Endometrium (tissue), 2 donors: ENCODE results near the gene CPN2.

ENCODE experiments used
- FAIRE-seq: peaks from 2 replicates; lab custom pipeline; 2012; peaks lifted over from hg19 to GRCh38; lab: Jason Lieb, UNC
- donor health status: control.
- donor health status: control.

CPN2 gene

DNA sequence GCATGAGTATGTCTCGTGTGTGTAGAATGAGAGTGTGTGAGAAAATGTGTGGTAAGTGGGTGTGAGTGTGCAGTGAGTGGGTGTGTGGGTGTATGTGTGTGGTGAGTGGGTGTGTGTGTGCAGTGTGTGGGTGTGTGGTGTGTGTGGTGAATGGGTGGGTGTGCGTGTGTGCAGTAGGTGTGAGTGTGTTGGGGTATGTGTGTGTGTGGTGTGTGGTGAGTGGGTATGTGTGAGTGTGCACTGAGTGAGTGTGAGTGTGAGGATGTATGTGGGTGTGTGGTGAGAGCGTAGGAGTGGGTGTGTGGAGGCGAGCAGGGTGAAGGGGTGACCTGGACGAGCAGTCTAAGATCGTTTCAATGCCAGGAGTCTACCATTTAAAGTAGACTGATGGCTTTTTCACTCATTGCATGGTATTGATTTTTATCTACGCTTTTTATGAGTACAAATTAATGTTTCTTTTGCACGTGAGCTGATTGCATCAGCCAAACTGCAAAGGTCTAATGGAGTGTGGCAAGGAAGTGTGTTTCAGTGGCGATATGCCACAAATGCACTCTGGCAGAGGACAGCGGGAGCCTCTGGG, 1.6 kb upstream of the CPN2 start:
- no peak for FAIRE-seq

DNA sequence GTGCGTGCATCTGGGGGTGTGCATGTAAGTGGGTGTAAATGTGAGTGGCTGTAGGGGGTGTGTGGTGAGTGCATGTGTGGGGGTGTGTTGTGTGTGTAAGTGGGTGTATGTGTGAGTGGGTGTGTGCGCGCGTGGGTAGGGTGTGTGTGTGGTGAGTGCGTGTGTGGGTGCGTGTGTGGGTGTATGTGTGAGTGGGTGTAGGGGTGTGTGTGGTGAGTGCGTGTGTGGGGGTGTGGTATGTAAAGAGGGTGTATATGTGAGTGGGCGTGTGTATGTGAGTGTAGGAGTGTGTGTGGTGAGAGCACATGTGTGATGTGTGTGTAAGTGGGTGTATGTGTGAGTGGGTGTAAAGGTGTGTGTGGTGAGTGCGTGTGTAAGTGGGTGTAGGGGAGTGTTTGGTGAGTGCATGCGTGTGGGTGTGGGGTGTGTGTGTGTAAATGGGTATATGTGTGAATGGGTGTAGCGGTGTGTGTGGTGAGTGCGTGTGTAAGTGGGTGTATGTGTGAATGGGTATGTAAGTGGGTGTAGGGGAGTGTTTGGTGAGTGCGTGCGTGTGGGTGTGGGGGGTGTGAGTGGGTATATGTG, 916 bp upstream of the CPN2 start:
- FAIRE-seq = no peak

DNA sequence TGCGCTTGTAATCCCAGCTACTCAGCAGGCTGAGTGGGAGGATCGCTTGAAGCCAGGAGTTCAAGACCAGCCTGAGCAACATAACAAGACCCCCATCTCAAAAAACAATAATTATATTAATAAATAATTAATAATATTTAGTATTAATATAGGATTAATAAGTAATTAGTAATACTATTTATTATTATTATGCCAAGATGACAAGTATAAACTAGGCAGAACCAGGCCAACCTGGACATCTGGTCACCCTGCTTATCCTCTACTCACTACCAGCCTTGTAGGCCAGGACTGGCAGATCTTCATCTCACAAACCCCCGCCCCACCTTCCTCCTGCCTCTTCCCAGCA, 429 bp downstream of the CPN2 start:
- no peak for FAIRE-seq

DNA sequence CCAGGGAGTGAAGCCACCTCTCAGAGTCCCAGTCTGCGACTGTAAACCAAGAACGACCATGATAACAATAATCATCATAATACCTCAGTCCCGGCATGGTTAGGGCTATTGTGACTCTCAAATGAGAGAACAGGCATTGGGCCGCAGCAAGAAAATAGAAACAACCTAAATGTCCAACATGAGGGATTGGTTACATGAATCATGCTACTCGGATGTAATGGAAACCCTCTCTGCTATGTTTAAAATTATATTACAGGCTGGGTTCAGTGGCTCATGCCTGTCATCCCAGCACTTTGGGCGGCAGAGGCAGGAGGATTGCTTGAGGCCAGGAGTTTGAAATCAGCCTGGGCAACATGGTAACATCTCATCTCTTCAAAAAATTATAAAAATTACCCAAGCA, 2.8 kb downstream of the CPN2 start:
- no peak for FAIRE-seq

DNA sequence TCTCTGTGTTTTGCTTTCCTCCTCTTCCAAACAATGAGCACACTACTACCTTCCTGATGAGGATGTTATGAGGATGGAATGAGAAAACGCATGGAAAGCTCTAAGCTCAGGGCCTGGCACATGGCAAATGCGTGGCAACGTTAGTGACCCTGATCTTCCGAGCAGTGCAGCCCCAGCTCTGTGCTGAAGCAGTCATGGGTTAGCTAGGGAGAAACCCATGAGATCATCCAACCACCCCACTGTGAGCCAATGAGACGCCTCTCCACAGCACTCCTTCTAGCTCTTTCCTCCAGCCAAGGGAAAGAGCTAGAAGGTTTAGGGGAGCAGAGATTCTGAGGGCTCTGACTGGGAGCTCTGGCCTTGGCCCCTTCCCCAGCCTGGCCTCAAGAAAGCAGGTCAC, 4.5 kb downstream of the CPN2 start:
- FAIRE-seq = no peak

DNA sequence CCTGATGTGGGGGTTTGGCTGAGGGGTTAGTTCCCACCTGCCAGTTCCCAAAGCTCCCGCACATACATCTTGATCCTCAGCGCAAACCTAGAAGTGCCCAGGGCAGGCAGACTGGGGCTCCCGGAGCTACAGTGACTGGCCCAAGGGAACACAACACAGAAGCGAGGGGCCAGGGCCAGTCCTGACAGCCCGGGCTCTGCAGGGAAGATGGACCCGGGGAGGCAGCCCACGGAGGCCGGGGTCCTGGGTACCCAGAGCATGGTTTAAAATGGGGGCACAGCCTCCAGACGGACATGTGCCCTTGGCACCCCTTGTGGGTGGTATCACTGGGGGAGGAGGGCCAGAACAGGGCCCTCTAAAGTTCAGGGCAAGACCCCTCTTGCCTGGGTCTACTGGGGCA, 5.1 kb downstream of the CPN2 start:
- FAIRE-seq = no peak

DNA sequence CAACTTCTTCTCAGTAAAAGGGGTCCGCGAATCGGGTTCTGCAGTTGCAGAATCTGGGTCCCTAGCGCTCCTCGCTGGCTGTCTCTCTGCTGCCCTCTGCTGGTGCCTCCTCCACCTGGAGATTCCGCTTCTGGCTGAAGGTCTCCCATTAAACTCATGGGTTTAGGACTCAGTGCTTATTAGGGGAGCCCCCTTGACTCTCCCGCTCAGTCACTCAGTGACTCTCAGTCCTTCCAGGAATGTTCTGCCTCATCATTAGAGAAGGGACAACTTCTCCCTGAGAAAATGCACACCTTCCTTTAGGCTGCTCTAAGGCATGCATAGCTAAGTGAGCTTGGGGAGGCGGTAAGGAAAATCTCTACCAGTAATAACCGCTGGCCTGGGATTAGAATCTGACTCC, 7.1 kb downstream of the CPN2 start:
- no peak for FAIRE-seq

DNA sequence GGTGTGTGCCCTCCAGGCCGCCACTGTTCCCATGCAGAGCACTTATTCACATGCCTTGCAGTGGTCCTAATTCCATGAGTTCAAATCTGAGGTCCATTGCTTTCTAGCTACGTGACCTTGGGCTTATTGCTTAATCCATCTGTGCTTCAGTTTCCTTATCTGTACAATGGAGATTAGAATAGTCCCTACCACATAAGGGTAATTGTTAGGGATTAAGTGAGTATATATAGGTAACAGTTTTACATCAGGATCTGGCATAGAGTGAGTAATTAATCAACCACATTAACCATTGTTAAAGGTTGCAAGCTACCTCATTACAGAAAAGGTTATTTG, 7.6 kb downstream of the CPN2 start:
- no peak for FAIRE-seq

DNA sequence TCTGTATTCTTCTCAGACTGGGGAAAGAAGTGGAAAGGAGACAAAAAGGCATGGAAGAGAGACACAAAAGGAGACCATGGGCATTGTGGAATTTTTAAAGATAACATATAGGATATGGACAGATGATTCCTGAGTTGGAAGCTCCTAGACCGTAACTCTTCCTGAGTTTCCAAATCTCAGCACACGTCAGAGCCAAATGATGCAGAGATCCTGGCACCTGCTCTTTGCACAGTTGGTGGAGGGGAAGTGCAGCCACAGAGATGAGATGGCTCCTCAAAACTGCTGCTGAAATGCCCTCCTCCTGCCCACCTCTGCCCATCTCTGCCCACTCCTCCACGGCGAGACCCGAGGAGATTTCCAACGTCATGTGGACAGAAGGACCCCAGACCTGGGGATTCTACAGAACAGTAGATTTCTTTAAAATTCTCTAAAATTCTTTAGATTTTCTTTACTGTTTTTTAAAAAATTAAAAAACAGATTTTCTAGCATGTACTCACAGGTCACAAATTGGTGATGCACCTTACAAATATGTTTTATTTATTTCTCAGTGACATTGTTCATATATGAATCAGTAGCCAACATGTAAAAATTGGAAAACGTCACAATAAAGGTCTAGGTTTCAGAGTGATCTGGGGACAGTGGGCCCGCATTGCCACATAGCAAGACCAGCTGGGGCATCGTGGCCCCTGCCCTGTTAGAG, 8.1 kb downstream of the CPN2 start:
- no peak for FAIRE-seq

DNA sequence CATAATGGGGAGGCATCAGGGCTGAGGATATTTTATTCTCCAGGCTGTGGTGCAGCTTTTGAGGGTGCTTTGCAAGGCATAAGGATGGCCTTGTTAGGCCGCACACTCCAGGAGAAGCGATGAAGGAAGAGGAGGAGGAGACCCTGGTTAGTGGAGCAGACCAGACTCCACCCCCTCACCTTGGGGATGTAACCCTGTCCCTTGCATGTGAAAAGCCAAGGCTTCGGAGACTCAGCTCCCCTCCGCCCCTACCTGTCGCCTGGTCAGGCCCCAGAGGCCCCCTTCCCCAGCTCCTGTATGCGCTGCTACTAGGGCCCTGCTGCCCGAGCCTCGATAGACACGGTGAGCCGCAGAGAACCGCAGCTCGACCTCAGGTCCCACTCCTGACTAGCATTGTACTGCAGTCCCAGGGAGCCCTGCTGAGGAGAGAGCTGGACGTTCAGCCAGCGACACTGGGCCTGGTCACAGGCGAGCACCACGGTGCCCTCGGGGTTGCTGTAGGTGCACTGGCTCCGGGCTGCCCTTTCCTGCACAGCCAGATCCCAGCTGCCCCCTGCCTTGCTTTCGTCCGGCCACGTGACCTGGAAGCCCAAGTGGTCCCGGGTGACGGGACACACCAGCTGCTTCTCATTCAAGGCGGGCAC, 10.2 kb downstream of the CPN2 start:
- no peak for FAIRE-seq

DNA sequence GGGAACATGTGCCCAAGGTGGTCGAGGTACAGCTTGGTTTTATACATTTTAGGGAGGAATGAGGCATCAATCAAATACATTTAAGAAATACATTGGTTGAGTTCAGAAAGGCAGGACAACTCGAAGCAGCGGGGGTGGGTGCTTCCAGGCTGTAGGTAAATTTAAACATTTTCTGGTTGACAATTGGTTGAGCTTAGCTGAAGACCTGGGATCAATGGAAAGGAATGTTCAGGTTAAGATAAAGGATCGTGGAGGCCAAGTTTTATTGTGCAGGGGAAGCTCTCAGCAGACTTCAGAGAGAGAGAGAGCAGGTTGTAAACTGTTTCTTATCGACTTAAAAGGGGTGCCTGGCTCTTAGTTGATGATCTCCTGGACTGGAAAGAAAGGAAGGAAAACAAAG, 11.3 kb downstream of the CPN2 start:
- no peak for FAIRE-seq

DNA sequence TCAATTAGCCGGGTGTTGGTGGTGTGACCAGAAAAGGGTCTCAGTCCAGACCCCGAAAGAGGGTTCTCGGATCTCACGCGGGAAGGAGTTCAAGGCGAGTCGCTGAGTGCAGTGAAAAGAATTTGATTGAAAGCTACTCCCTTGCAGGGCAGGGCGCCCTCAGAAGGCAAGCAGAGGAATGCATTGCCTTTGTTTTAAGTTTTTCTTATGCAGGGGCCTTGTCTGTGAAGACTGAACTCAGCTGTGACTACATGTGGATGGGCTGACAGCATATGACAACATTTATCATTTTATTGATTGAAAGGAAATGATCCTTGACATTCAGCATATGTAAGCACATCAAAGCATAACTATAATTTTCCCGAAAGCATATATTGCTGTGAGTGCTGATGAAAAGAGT, 11.8 kb downstream of the CPN2 start:
- no peak for FAIRE-seq

DNA sequence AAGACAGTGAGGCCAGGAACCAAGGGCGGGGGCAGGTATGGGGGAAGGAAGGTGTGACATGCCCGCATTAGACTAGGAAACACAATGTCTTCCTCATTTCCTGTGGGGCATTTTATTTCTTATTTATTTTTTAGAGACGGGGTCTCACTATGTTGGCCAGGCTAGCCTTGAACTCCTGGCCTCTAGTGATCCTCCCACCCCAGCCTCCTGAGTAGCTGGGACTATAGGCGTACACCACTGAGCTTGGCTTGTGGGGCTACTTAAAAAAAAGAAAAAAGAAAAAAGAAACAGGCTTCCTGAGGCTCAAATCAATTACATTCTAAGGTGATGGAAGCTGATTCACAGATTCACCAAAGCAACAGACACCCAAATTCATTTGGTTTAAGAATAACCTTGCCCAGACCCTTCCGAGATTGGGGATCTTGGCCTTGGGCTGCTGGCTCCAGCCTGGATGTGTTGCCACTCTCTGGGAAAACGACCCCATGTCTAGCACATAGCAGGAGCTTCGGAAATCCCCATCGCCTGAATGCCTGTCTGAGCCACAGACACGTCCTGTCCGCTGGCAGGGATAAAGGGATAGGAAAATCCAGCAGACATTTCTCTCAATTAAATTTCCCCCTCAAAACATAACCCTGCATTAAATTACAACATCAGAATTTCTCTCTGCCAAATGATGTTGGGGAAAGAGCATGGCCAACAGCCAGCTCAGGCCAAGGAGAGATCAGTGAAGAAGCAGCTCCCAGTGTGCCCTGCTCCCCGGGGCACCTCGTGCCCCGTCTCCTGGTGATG, 13.0 kb downstream of the CPN2 start:
- no peak for FAIRE-seq

DNA sequence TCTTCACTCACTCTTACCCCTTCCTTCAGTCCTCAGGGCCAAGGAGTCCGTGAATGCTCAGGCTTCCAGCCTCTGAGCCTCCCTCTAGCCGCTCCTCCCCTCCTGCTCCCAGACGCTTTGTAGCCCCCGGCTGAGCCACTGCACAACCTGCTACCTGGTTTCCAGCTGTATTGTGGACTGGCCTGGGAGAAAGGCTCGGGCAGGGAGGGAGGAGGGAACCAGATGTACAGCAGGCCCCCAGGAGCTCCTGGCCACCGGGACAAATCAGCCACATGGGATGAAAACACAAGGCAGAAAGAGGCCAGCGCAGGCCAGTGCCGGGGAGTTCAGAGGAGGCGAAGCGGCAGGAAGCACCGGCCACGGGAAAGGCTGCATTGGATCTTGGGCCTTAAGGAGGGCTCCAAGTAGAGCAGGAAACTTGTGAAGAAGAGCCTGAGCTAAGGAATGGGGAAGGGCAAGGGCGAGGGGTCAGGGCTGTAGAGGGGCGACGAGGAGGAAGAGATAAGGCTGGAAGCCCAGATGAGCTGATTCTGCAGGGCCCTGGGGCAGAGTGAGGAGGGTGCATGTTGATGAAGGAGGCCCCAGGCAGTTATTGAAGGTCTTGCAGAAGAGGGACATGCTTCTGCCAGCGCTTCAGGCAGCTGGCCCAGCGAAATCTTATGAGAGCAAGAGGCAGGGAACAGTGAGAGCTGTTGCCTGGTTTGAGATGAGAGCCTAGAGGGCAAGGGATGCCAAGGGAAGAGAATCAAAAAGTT, 14.3 kb downstream of the CPN2 start:
- no peak for FAIRE-seq

DNA sequence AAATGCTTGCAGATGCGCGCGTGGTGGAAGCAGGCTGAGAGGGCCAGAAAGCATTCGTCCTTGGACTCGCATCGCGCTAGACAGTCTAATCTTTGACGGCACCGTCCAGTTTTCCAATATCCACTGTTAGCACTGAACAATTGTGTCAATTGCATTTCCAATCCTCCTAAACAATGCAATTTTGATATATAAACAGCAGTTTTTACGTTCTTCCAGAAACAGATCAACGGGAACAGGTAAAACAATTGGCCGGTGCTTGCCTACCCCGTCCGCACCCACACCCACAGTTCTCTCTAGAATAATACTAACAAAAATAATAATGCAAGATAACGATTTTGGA, 17.2 kb downstream of the CPN2 start:
- no peak for FAIRE-seq

DNA sequence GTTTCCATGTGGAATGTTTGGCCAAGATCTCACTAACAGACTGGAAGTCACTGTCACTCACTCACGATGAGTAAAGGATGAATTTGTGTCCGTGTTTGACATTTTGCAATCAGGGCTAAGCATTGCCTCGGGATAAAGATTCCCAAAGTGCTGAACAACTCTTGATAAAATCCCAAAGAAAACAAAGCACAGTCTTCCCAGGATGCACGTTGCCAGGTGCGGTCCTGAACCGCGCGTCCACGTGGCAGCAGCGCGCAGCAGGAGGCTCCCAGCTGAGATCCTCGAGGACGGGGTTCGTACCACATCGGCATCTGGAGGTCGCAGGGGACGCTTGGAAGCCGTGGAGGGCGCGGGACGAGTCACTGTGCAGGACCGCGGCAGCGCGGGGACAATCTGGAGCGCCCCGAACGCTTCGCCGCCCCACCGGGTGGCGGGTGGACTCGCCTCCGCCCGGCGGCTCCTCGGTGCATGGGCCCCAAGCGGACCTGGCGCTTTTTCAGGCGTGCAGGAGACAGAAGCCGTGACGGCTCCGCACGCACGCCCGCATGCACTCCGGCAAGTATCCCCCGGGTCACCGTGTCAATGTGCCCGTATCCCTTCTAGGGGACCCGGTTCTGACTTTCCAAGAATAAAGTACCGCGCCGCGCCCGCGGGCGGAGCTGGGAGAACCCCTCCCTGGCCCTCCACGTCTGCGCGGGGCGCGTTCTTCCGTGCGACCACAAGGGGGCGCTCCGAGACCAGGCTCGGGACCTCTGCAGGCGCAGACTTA, 17.7 kb downstream of the CPN2 start:
- FAIRE-seq = no peak

DNA sequence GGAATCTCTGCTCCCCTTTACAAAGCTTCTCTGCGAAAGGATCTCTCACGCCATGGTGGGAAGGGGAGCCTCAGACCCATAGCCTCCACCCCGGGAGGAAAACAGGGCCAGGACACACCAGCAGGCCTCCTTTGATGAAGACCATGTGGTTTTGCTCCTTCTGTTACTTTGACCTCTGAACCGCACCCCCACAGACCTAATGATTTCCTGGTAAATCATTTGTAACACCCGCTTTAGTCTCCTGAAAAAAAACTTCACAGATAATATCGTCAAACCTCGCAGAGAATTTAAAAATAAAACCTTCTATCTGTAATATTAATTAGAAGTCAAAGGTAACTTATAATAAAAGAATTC, 18.3 kb downstream of the CPN2 start:
- no peak for FAIRE-seq

DNA sequence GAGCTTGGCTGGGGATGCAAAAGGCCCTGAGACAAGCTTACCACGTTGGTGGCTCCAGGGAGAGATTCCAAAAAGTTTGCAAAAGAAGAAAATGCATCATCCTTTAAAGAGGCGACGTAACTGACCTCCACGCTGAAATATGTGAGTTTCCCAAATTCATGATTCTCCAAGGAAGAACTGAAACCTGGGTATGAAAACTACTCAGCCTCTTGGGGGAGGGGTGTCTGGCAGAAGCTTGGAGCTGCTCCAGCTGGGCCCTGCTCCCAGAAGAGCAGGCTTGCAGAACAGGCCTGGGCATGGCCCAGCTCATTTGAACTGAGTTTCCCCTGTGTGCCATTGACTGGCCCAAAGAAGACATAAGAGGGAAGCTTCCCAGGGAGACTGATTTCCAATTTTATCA, 20.5 kb downstream of the CPN2 start:
- FAIRE-seq = no peak

DNA sequence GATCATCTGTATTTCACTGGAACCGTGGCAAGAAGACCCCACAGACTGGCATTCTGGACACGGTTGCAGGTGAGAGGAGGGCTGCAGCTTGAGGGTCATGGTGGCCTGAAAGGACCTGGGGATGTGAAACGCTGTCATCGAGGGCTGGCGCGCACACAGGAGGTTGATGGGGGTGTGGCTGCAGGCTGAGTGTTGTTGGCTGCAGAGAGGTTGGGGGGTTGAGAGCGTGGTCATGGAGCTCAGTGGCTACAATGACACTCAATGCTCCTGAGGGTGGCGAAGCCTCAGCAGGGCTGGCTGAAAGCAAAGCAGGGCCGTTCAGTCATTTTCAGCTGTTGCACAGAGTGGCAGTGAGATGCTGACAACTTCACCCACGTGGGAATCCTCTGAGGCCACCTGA, 21.0 kb downstream of the CPN2 start:
- no peak for FAIRE-seq

DNA sequence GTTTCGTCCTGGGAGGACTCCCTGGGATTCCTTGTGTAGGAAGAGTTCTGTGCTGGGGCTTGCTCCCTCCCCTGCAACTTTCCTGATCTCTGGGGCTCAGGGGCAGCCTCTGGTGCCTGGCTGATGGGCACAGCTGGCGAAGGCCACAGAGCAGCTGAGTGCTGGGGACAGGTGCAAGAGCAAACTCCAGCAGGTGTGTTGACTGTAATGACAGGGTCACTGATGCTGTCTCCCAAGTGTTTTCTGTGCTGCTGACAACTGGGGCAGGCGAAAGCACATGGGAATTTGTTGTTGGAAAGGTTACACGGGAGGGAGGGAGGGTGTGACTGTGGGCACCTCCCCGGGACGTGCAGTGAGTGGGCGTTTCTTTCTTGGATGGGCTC, 21.6 kb downstream of the CPN2 start:
- FAIRE-seq = no peak

DNA sequence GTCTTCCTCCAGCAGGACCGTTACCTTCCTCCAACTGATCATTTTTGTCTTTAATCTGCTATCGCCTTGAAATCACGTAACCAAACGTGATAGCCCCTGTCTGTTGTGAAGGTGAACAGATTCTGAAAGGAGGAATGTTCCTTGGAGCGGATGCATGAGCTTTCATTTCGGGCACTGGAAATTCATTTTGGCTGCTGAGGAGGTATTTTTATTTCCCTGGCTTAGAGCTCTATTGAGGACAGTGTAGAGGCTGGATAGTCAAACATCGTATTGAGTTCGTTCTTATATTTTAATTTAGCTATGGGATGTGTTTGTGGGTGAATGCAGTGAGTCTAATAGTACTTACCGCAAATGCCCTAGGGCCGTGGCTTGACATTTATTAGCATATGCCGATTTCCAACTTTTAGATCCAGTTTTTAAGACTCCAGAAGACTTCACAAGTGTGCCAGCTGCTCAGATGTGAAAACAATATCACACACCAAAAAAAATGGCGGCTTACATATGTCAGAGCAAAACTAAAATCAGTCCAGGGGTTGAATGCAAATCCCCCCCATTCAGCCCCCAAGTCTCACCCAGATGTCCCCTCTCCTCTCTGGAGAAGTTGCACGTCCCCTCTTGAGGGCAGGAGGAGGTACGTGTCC, 22.1 kb downstream of the CPN2 start:
- no peak for FAIRE-seq
